Type B pancreatic cell (in vitro differentiated cells): ENCODE measurements around the gene CELA2A. TPM values are rescaled to one million over a fixed set of nuclear protein-coding genes. Genes with fewer than 3 reads are reported as not detected.
"Not testable (repeated sequence)": the region's sequence is repeated elsewhere in the genome, so short reads cannot be mapped to it uniquely, and the experiment has no call there.

Experiments
- DNase-seq: peaks from one replicate; pipeline ENCODE4 v3.0.0; 2021; ENCODE audit warnings: mixed read lengths; ENCODE audit not compliant: unreplicated experiment; ENCODE audit errors: extremely low spot score
- H3K27ac Mint-ChIP-seq: 2 replicates; pipeline ENCODE4 v1.8.0; 2021; ENCODE audit warnings: mild to moderate bottlenecking, mixed read lengths
- H3K27me3 Mint-ChIP-seq: 2 replicates; pipeline ENCODE4 v1.8.0; 2021; ENCODE audit warnings: mixed read lengths
- H3K36me3 Mint-ChIP-seq: 2 replicates; pipeline ENCODE4 v1.8.0; 2021; ENCODE audit warnings: mixed read lengths
- H3K4me1 Mint-ChIP-seq: one replicate; pipeline ENCODE4 v1.8.0; 2021; ENCODE audit warnings: mixed read lengths; ENCODE audit not compliant: unreplicated experiment
- H3K4me3 Mint-ChIP-seq: 2 replicates; pipeline ENCODE4 v1.8.0; 2021; ENCODE audit warnings: mild to moderate bottlenecking, mixed read lengths
- H3K9me3 Mint-ChIP-seq: 2 replicates; pipeline ENCODE4 v1.8.0; 2021; ENCODE audit warnings: mixed read lengths
- total RNA-seq: library from RNA; stranded (reverse); gene quantifications from 2 replicates; pipeline ENCODE4 v1.2.1, GENCODE V29; 2021; ENCODE audit warnings: low replicate concordance
- TF ChIP-seq, protein P1 (sequence below): fragments of 200-600 bp; sonication (generic); conservative IDR thresholded peaks from 2 replicates; pipeline ENCODE4 v1.5.0; 2021; ENCODE audit warnings: antibody characterized with exemption, mild to moderate bottlenecking

The CELA2A gene
- total RNA-seq, 1 donor from 2014 or later = 3.5 TPM

DNA sequence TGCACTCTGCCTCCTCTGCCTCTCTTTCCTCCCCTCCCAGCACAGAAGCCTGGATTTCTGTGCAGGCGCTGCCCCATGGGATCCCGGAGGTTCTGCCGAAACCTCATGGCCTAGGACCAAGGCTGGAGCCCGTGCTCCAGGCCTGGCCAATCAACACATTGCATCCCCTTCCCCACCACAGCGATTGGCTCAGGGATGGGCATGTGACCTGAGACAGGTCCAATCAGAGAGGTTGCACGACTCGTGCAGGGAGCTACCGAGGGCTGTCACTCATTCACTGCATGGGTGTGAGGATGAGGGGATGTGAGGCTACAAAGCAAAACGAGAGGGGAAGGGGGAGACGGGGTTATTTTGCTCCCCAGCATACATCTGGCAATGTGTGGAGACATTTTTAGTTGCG is 16.1 kb downstream of the CELA2A start:
- DNase-seq = no peak
- TF ChIP-seq, protein P1, sequence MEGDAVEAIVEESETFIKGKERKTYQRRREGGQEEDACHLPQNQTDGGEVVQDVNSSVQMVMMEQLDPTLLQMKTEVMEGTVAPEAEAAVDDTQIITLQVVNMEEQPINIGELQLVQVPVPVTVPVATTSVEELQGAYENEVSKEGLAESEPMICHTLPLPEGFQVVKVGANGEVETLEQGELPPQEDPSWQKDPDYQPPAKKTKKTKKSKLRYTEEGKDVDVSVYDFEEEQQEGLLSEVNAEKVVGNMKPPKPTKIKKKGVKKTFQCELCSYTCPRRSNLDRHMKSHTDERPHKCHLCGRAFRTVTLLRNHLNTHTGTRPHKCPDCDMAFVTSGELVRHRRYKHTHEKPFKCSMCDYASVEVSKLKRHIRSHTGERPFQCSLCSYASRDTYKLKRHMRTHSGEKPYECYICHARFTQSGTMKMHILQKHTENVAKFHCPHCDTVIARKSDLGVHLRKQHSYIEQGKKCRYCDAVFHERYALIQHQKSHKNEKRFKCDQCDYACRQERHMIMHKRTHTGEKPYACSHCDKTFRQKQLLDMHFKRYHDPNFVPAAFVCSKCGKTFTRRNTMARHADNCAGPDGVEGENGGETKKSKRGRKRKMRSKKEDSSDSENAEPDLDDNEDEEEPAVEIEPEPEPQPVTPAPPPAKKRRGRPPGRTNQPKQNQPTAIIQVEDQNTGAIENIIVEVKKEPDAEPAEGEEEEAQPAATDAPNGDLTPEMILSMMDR = no peak
- H3K27me3 Mint-ChIP-seq = no peaks in the 10 kb centered on the region
- no peak overlapping the region for H3K4me3 Mint-ChIP-seq
- no peaks in the 10 kb centered on the region for H3K36me3 Mint-ChIP-seq
- H3K4me1 Mint-ChIP-seq = no peaks in the 10 kb centered on the region
- H3K9me3 Mint-ChIP-seq = no peaks in the 10 kb centered on the region
- no peak overlapping the region for H3K27ac Mint-ChIP-seq

DNA sequence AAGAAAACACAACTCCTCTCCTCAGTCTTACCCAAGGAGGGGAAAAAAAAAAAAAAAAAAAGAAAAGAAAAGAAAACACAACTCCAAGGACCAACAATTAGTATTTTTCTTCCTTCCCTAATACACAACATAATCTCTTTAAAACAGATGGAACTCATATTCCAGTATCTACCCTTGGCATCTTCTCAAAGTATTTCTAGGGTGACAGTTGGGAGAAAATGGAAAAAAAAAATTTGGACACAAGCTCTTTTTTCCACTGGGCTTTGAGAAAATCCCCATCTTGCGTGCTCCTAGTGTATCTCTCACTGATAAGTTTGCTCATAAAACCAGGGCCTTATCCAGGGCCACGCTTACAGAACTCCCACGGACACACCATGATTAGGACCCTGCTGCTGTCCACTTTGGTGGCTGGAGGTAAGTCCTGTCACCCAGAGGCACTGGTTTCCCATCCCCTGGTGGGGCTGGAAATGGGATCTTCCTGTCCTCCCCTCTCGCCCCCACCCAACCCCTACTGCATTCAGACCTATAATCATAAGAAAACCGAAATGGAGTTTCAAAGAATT is 19.3 kb downstream of the CELA2A start, which contains the start of gene CELA2B:
Gene CELA2B, plus strand, starts transcription at position 353 of the 563 bp plus-strand sequence. Its CDS starts 22 bp downstream, at position 375.
- Mint-ChIP-seq H3K4me3 (no peak within 1 kb of the TSS), H3K27me3 (no peaks in the 10 kb centered on the region), H3K27ac (no peak within 1 kb of the TSS), H3K36me3 (no peaks in the 10 kb centered on the region), H3K4me1 (no peaks in the 10 kb centered on the region), H3K9me3 (no peaks in the 10 kb centered on the region)
- TF ChIP-seq, protein P1 = no peak
- DNase-seq = no peak

DNA sequence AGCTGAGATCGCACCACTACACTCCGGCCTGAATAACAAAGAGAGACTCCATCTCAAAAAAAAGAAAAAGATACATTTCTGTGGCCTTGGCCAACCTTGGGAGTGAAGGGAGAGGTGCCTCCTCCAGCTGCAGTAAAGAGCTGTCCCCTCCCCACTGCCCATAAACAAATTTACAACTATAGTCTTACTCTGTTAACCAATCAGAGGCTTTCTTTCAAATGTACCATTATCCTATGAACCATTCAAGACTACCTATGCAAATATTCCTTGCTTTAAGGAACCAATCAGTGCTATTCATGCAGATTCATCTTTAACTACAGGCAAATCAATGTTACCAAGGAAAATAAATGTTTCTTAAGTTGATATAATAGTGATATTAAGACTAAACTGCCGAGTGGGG is 20.4 kb downstream of the CELA2A start:
- TF ChIP-seq, protein P1 = no peak
- no peaks in the 10 kb centered on the region for H3K36me3 Mint-ChIP-seq
- H3K4me3 Mint-ChIP-seq = no peak overlapping the region
- no peak for DNase-seq
- H3K4me1 Mint-ChIP-seq = no peaks in the 10 kb centered on the region
- H3K9me3 Mint-ChIP-seq = no peaks in the 10 kb centered on the region
- no peaks in the 10 kb centered on the region for H3K27me3 Mint-ChIP-seq
- H3K27ac Mint-ChIP-seq = no peak overlapping the region

DNA sequence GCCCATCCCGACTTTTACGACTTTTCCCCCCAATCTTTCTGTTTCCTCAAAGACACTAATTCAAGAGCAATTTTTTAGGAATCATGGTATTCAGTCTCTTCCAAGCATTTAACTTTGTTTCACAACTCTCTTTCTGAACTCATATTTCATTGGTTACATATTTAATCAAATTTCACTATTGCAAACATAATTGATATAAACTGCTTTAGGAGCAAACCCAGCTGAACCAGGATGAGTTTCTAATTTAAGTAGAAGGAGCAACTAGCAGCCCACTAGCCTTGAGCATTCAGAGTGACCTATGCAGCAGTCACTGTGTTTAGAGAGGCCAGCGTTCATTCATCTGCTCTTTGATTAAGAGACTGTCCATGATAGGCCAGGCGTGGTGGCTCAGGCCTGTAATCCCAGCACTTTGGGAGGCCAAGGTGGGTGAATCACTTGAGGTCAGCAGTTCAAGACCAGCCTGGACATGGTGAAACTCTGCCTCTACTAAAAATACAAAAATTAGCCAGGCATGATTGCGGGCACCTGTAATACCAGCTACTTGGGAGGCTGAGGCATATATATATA is 21.2 kb downstream of the CELA2A start:
- Mint-ChIP-seq H3K27me3 (no peaks in the 10 kb centered on the region), H3K9me3 (no peaks in the 10 kb centered on the region), H3K4me3 (no peak overlapping the region), H3K4me1 (no peaks in the 10 kb centered on the region), H3K36me3 (no peaks in the 10 kb centered on the region), H3K27ac (no peak overlapping the region)
- DNase-seq = no peak
- TF ChIP-seq, protein P1 = no peak

DNA sequence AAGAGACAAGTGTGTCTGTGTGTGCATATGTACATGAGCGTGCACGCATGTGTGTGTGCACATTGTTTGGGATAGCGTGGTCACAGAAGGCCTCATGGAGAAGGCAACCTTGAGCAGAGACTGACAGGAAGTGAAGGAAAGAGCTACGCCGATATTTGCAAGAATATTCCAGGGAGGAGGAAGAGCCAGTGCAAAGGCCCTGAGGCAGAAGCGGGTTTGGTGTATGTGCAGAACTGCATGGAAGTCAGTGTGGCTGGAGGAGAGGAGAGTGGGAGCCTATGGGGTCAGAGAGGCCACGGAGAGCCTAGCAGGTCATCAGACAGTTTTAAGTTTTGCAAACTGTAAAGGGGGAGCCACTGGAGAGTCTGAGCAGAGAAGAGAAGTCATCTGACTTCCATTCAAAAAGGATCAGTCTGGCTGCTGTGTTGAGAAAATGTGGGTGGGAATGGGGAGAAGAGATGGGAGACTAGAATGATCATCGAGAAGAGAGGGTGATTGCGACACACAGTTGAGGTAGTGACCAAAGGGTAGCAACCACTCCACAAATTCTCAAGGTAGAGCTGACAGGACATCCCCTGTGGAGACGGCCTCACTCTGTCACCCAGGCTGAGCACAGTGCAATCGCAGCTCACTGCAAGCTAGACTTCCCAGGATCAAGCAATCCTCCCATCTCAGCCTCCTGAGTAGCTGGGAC is 23.3 kb downstream of the CELA2A start:
- TF ChIP-seq, protein P1 = no peak
- Mint-ChIP-seq H3K36me3 (peaks cover 4% of the 10 kb centered on the region), H3K9me3 (no peaks in the 10 kb centered on the region), H3K27ac (no peak overlapping the region), H3K27me3 (no peaks in the 10 kb centered on the region), H3K4me3 (no peak overlapping the region), H3K4me1 (no peaks in the 10 kb centered on the region)
- no peak for DNase-seq

DNA sequence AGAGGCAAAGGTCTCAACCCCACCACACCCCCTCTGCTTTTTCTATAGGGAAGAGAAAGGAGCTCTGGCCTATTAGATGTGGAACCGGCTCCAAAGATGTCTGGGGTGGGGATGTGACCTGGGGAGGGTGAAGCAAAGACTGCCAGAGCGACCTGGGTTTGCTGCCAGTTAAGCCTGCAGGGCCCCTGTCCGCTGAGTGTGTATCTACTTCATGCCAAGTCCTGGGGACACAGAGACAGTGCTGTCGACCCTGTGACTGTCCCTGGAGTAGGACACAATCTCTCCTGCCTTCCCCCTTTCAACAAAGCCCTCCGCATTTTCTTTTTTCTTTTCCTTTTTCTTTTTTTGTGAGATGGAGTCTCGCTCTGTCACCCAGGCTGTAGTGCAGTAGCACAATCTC is 25.9 kb downstream of the CELA2A start:
- not testable (repeated sequence) for H3K4me1 Mint-ChIP-seq, DNase-seq, H3K27ac Mint-ChIP-seq, H3K9me3 Mint-ChIP-seq, H3K27me3 Mint-ChIP-seq, H3K4me3 Mint-ChIP-seq, H3K36me3 Mint-ChIP-seq

DNA sequence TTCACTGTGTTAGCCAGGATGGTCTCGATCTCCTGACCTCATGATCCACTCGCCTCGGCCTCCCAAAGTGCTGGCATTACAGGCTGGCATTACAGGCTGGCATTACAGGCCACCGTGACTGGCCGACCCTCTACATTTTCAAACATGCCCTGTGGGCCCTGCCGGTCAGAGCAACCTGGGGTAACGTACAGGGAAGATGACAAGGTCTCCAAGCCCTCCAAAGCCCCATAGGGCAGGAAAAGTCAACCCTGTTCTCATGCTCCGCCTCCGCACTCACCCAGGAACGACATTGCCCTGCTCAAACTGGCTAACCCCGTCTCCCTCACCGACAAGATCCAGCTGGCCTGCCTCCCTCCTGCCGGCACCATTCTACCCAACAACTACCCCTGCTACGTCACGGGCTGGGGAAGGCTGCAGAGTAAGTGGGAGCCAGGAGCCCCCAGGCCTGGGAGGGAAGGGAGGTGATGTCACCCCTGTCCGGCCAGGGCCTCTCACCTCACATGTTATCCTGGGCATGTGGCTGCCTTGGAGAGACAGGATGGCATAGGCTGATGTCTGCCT is 26.5 kb downstream of the CELA2A start:
- H3K36me3 Mint-ChIP-seq, H3K4me1 Mint-ChIP-seq, H3K9me3 Mint-ChIP-seq, H3K4me3 Mint-ChIP-seq, H3K27me3 Mint-ChIP-seq, H3K27ac Mint-ChIP-seq, DNase-seq: not testable (repeated sequence)
